GM12874 (cell line): ENCODE measurements around the gene SMCO4.

ENCODE experiments used
- TF ChIP-seq, protein P1 (sequence below): IDR thresholded peaks from 2 replicates; pipeline ENCODE4 v1.5.1; 2011; ENCODE audit warnings: low read depth, mild to moderate bottlenecking, control low read depth, low read length, moderate library complexity; ENCODE audit not compliant: insufficient read depth

The SMCO4 gene

DNA sequence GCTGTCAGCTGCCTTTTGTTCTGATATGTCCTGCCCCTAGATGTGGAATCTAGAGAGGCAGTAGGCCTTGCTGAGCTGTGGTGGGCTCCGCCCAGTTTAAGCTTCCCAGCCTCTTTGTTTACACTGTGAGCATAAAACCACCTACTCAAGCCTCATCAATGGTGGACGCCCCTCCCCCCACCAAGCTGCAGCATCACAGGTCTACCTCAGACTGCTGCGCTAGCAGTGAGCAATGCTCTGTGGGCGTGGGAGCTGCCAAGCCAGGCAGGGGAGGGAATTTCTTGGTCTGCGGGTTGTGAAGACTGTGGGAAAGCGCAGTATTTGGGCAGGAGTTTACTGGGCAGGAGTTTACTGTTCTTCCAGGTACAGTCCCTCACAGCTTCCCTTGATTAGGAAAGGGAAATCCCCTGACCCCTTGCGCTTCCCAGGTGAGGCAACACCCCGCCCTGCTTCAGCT is 98.5 kb downstream of the SMCO4 start:
- TF ChIP-seq, protein P1, sequence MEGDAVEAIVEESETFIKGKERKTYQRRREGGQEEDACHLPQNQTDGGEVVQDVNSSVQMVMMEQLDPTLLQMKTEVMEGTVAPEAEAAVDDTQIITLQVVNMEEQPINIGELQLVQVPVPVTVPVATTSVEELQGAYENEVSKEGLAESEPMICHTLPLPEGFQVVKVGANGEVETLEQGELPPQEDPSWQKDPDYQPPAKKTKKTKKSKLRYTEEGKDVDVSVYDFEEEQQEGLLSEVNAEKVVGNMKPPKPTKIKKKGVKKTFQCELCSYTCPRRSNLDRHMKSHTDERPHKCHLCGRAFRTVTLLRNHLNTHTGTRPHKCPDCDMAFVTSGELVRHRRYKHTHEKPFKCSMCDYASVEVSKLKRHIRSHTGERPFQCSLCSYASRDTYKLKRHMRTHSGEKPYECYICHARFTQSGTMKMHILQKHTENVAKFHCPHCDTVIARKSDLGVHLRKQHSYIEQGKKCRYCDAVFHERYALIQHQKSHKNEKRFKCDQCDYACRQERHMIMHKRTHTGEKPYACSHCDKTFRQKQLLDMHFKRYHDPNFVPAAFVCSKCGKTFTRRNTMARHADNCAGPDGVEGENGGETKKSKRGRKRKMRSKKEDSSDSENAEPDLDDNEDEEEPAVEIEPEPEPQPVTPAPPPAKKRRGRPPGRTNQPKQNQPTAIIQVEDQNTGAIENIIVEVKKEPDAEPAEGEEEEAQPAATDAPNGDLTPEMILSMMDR = no peak

DNA sequence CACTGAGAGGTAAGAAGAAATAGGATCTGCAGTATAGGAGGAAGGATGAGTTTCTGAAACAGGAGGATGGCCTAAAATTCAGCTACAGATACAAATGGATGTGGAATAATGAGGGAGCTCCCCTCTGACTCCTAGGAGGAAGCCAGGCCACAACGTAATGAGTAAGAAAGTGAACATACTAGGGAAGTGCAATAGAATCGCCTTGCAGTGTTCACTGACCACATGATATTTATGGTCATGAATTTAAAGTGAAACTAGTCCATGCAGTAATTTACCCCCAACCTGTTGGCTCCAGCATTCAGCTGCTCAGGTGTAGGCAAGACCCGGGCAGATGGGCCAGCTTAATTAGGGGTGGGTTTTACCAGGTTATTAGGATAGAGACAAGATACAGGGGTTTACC is 110.9 kb downstream of the SMCO4 start:
- TF ChIP-seq, protein P1 = no peak
